Hematopoietic multipotent progenitor cell treated with erythropoietin and hydrocortisone succinate and interleukin-3 and kit ligand, for 15 days (in vitro differentiated cells): ENCODE data around the gene PSMG3.

Experiments
- DNase-seq: peaks from one replicate; pipeline ENCODE4 v3.0.0-alpha.2; 2015; ENCODE audit warnings: low spot score

Gene PSMG3

GRCh38 chr7:1569833-1570632 is at the start of gene PSMG3:
PSMG3 (minus strand) TSS chr7:1570032; CDS start chr7:1569339, 693 bp downstream.
- peak; percentile 89 for DNase-seq

GRCh38 chr7:1618475-1618874 is 48.6 kb upstream of the PSMG3 start:
- DNase-seq = no peak

- no peak for DNase-seq
Observed at GRCh38 chr7:1617957-1618356, 48.1 kb upstream of the PSMG3 start.

GRCh38 chr7:1616741-1617140 is 46.9 kb upstream of the PSMG3 start:
- no peak for DNase-seq

- DNase-seq = no peak
Observed at GRCh38 chr7:1611708-1612241, 41.9 kb upstream of the PSMG3 start.

- no peak for DNase-seq
Observed at GRCh38 chr7:1610678-1611302, 41.0 kb upstream of the PSMG3 start.

GRCh38 chr7:1610013-1610677 is 40.3 kb upstream of the PSMG3 start:
- DNase-seq = no peak

GRCh38 chr7:1609023-1609422 is 39.2 kb upstream of the PSMG3 start:
- DNase-seq = no peak

GRCh38 chr7:1608318-1608717 is 38.5 kb upstream of the PSMG3 start:
- DNase-seq = no peak

- no peak for DNase-seq
Observed at GRCh38 chr7:1607696-1608095, 37.9 kb upstream of the PSMG3 start.

- DNase-seq = no peak
Observed at GRCh38 chr7:1607001-1607400, 37.2 kb upstream of the PSMG3 start.

- DNase-seq = no peak
Observed at GRCh38 chr7:1604383-1604782, 34.6 kb upstream of the PSMG3 start.

GRCh38 chr7:1603346-1604225 is 33.8 kb upstream of the PSMG3 start:
- no peak for DNase-seq

- DNase-seq = no peak
Observed at GRCh38 chr7:1602386-1602785, 32.6 kb upstream of the PSMG3 start.

- no peak for DNase-seq
Observed at GRCh38 chr7:1601956-1602355, 32.1 kb upstream of the PSMG3 start.

- no peak for DNase-seq
Observed at GRCh38 chr7:1599640-1600395, 30.0 kb upstream of the PSMG3 start.

GRCh38 chr7:1598961-1599639 is 29.3 kb upstream of the PSMG3 start:
- no peak for DNase-seq

GRCh38 chr7:1598286-1598685 is 28.5 kb upstream of the PSMG3 start:
- no peak for DNase-seq

- DNase-seq = no peak
Observed at GRCh38 chr7:1597791-1598190, 28.0 kb upstream of the PSMG3 start.

- no peak for DNase-seq
Observed at GRCh38 chr7:1597066-1597760, 27.4 kb upstream of the PSMG3 start.
